GM19193 (cell line): ENCODE results near the gene LEMD2.

Source experiments
- POLR2A ChIP-seq: IDR thresholded peaks from 4 replicates; pipeline ENCODE4 v1.6.1; 2011; ENCODE audit not compliant: insufficient read depth, insufficient read length; ENCODE audit errors: extremely low read depth

LEMD2 gene

GRCh38 chr6:33724102-33725023 lies 64.6 kb downstream of the LEMD2 start:
- no peak for TF ChIP-seq POLR2A

GRCh38 chr6:33723371-33724085 lies 65.4 kb downstream of the LEMD2 start:
- no peak for TF ChIP-seq POLR2A

GRCh38 chr6:33722103-33722623 lies 66.8 kb downstream of the LEMD2 start:
- TF ChIP-seq POLR2A = no peak

GRCh38 chr6:33721508-33721907 lies 67.4 kb downstream of the LEMD2 start:
- TF ChIP-seq POLR2A = no peak
